T-helper 1 cell treated with Interleukin-12 subunit alpha and Interleukin-12 subunit beta and Interleukin-4 antibody, amounts not matched to agents 30 μg/mL and 1 μg/mL, for 36 hours (primary cell): ENCODE measurements around the gene ACTA2.

Experiments used
- H3K27ac Mint-ChIP-seq: one replicate; pipeline ENCODE4 v1.8.0; 2021; ENCODE audit warnings: mild to moderate bottlenecking, mixed read lengths
- H3K27me3 Mint-ChIP-seq: one replicate; pipeline ENCODE4 v1.8.0; 2021; ENCODE audit warnings: low read depth, mixed read lengths
- H3K36me3 Mint-ChIP-seq: one replicate; pipeline ENCODE4 v1.8.0; 2021; ENCODE audit warnings: low read depth, mixed read lengths
- H3K4me1 Mint-ChIP-seq: one replicate; pipeline ENCODE4 v1.8.0; 2021; ENCODE audit warnings: low read depth, mixed read lengths
- H3K4me3 Mint-ChIP-seq: one replicate; pipeline ENCODE4 v1.8.0; 2021; ENCODE audit warnings: mild to moderate bottlenecking, moderate library complexity, mixed read lengths
- H3K9me3 Mint-ChIP-seq: one replicate; pipeline ENCODE4 v1.8.0; 2021; ENCODE audit warnings: mixed read lengths

The ACTA2 gene

GRCh38 chr10:88974012-88974411 is 21.4 kb upstream of the ACTA2 start:
- H3K9me3 Mint-ChIP-seq, result no peaks in the 10 kb centered on the region
- H3K27ac Mint-ChIP-seq, result no peak overlapping the region
- no peak overlapping the region for H3K4me3 Mint-ChIP-seq
- peaks cover 1% of the 10 kb centered on the region for H3K36me3 Mint-ChIP-seq
- H3K4me1 Mint-ChIP-seq, result peaks cover 6% of the 10 kb centered on the region
- H3K27me3 Mint-ChIP-seq, result peaks cover 15% of the 10 kb centered on the region

GRCh38 chr10:88971221-88972061 is 18.9 kb upstream of the ACTA2 start:
- Mint-ChIP-seq H3K4me3 (no peak overlapping the region), H3K4me1 (peaks cover 5% of the 10 kb centered on the region), H3K36me3 (peaks cover 1% of the 10 kb centered on the region), H3K27me3 (peaks cover 18% of the 10 kb centered on the region), H3K9me3 (no peaks in the 10 kb centered on the region), H3K27ac (no peak overlapping the region)

- H3K9me3 Mint-ChIP-seq, result no peaks in the 10 kb centered on the region
- peaks cover 2% of the 10 kb centered on the region for H3K4me1 Mint-ChIP-seq
Observed at GRCh38 chr10:88968391-88968790, 15.8 kb upstream of the ACTA2 start.

GRCh38 chr10:88966797-88967196 is 14.2 kb upstream of the ACTA2 start:
- peaks cover 21% of the 10 kb centered on the region for H3K27me3 Mint-ChIP-seq
- no peak overlapping the region for H3K4me3 Mint-ChIP-seq
- peaks cover 3% of the 10 kb centered on the region for H3K36me3 Mint-ChIP-seq
- peaks cover 11% of the 10 kb centered on the region for H3K4me1 Mint-ChIP-seq
- H3K9me3 Mint-ChIP-seq, result no peaks in the 10 kb centered on the region
- H3K27ac Mint-ChIP-seq, result no peak overlapping the region

More at GRCh38 chr10:88968391-88968790, 15.8 kb upstream of the ACTA2 start:
- H3K4me3 Mint-ChIP-seq, result no peak overlapping the region
- H3K27ac Mint-ChIP-seq, result no peak overlapping the region
- H3K27me3 Mint-ChIP-seq, result peaks cover 22% of the 10 kb centered on the region
- H3K36me3 Mint-ChIP-seq, result no peaks in the 10 kb centered on the region

GRCh38 chr10:88964869-88965415 is 12.4 kb upstream of the ACTA2 start:
- Mint-ChIP-seq H3K27me3 (peaks cover 17% of the 10 kb centered on the region), H3K4me3 (no peak overlapping the region), H3K36me3 (peaks cover 3% of the 10 kb centered on the region), H3K27ac (no peak overlapping the region), H3K4me1 (peaks cover 21% of the 10 kb centered on the region), H3K9me3 (no peaks in the 10 kb centered on the region)

- Mint-ChIP-seq H3K9me3 (no peaks in the 10 kb centered on the region), H3K4me1 (peaks cover 21% of the 10 kb centered on the region), H3K27ac (no peak overlapping the region), H3K36me3 (peaks cover 3% of the 10 kb centered on the region), H3K27me3 (peaks cover 13% of the 10 kb centered on the region), H3K4me3 (no peak overlapping the region)
Observed at GRCh38 chr10:88964360-88964759, 11.8 kb upstream of the ACTA2 start.

- Mint-ChIP-seq H3K27me3 (peaks cover 10% of the 10 kb centered on the region), H3K4me3 (no peak overlapping the region)
Observed at GRCh38 chr10:88963318-88963717, 10.7 kb upstream of the ACTA2 start.

GRCh38 chr10:88962336-88962735 is 9.8 kb upstream of the ACTA2 start:
- H3K36me3 Mint-ChIP-seq, result peaks cover 3% of the 10 kb centered on the region
- no peaks in the 10 kb centered on the region for H3K9me3 Mint-ChIP-seq
- H3K27me3 Mint-ChIP-seq, result peaks cover 9% of the 10 kb centered on the region
- H3K4me3 Mint-ChIP-seq, result peak overlapping the region; percentile 16
- H3K27ac Mint-ChIP-seq, result no peak overlapping the region
- H3K4me1 Mint-ChIP-seq, result peaks cover 21% of the 10 kb centered on the region

More at GRCh38 chr10:88963318-88963717, 10.7 kb upstream of the ACTA2 start:
- Mint-ChIP-seq H3K4me1 (peaks cover 21% of the 10 kb centered on the region), H3K27ac (no peak overlapping the region), H3K36me3 (peaks cover 3% of the 10 kb centered on the region), H3K9me3 (no peaks in the 10 kb centered on the region)

- Mint-ChIP-seq H3K4me1 (peaks cover 21% of the 10 kb centered on the region), H3K4me3 (no peak overlapping the region), H3K9me3 (no peaks in the 10 kb centered on the region), H3K36me3 (peaks cover 3% of the 10 kb centered on the region), H3K27me3 (peaks cover 7% of the 10 kb centered on the region), H3K27ac (no peak overlapping the region)
Observed at GRCh38 chr10:88961266-88961665, 8.7 kb upstream of the ACTA2 start.

GRCh38 chr10:88960802-88961201 is 8.2 kb upstream of the ACTA2 start:
- peaks cover 7% of the 10 kb centered on the region for H3K27me3 Mint-ChIP-seq
- no peak overlapping the region for H3K27ac Mint-ChIP-seq
- H3K36me3 Mint-ChIP-seq, result peaks cover 3% of the 10 kb centered on the region
- no peak overlapping the region for H3K4me3 Mint-ChIP-seq
- H3K4me1 Mint-ChIP-seq, result peaks cover 21% of the 10 kb centered on the region
- H3K9me3 Mint-ChIP-seq, result no peaks in the 10 kb centered on the region

- H3K4me1 Mint-ChIP-seq, result peaks cover 19% of the 10 kb centered on the region
- no peaks in the 10 kb centered on the region for H3K9me3 Mint-ChIP-seq
- no peak overlapping the region for H3K27ac Mint-ChIP-seq
- peaks cover 6% of the 10 kb centered on the region for H3K36me3 Mint-ChIP-seq
- H3K4me3 Mint-ChIP-seq, result no peak overlapping the region
- H3K27me3 Mint-ChIP-seq, result peaks cover 7% of the 10 kb centered on the region
Observed at GRCh38 chr10:88958721-88959120, 6.1 kb upstream of the ACTA2 start.

GRCh38 chr10:88957381-88957780 is 4.8 kb upstream of the ACTA2 start:
- H3K4me1 Mint-ChIP-seq, result peaks cover 16% of the 10 kb centered on the region
- no peak overlapping the region for H3K4me3 Mint-ChIP-seq
- H3K36me3 Mint-ChIP-seq, result peaks cover 5% of the 10 kb centered on the region
- no peaks in the 10 kb centered on the region for H3K9me3 Mint-ChIP-seq
- H3K27me3 Mint-ChIP-seq, result peaks cover 4% of the 10 kb centered on the region
- H3K27ac Mint-ChIP-seq, result no peak overlapping the region

- peaks cover 2% of the 10 kb centered on the region for H3K4me1 Mint-ChIP-seq
- peaks cover 8% of the 10 kb centered on the region for H3K36me3 Mint-ChIP-seq
- no peaks in the 10 kb centered on the region for H3K9me3 Mint-ChIP-seq
- no peak overlapping the region for H3K4me3 Mint-ChIP-seq
- H3K27me3 Mint-ChIP-seq, result peaks cover 9% of the 10 kb centered on the region
- no peak overlapping the region for H3K27ac Mint-ChIP-seq
Observed at GRCh38 chr10:88954458-88955083, 2.0 kb upstream of the ACTA2 start.

GRCh38 chr10:88953662-88954061 is 1.1 kb upstream of the ACTA2 start:
- Mint-ChIP-seq H3K4me3 (no peak overlapping the region), H3K27me3 (peaks cover 9% of the 10 kb centered on the region), H3K9me3 (no peaks in the 10 kb centered on the region), H3K4me1 (peaks cover 2% of the 10 kb centered on the region), H3K36me3 (peaks cover 8% of the 10 kb centered on the region), H3K27ac (no peak overlapping the region)
